Neural cell (in vitro differentiated cells): ENCODE measurements around the gene UGP2. TPM values are rescaled to one million over a fixed set of nuclear protein-coding genes. Genes with fewer than 3 reads are reported as not detected.

Experiments used
- H2AFZ ChIP-seq: fragments of 200-600, 300-800 bp; sonication (generic), shearing (Covaris generic); 2 replicates; pipeline ENCODE4 v1.6.0; 2014; ENCODE audit warnings: low read depth, mild to moderate bottlenecking, antibody characterized with exemption, low read length, moderate library complexity
- H3F3A ChIP-seq: fragments of 200-600 bp; shearing (Covaris generic); 2 replicates; pipeline ENCODE4 v1.6.1; 2016; ENCODE audit warnings: mild to moderate bottlenecking, moderate library complexity, mixed read lengths, antibody characterized with exemption, low read length; ENCODE audit not compliant: insufficient read depth, poor library complexity, severe bottlenecking
- H3K27ac ChIP-seq: fragments of 200-600, 300-800 bp; sonication (generic), shearing (Covaris generic); 2 replicates; pipeline ENCODE4 v1.5.1; 2014; ENCODE audit warnings: mild to moderate bottlenecking, low read length, moderate library complexity
- H3K27me3 ChIP-seq: fragments of 300-800, 200-600 bp; sonication (generic), shearing (Covaris generic); 2 replicates; pipeline ENCODE4 v1.6.0; 2014; ENCODE audit warnings: mild to moderate bottlenecking, low read depth, low read length, moderate library complexity; ENCODE audit not compliant: insufficient read depth
- H3K36me3 ChIP-seq: fragments of 300-800, 200-600 bp; sonication (generic), shearing (Covaris generic); 2 replicates; pipeline ENCODE4 v1.5.1; 2014; ENCODE audit warnings: mild to moderate bottlenecking, antibody characterized with exemption, low read length, moderate library complexity; ENCODE audit not compliant: insufficient read depth
- H3K4me2 ChIP-seq: fragments of 300-800, 200-600 bp; sonication (generic), shearing (Covaris generic); 2 replicates; pipeline ENCODE4 v1.6.0; 2014; ENCODE audit warnings: mild to moderate bottlenecking, low read length
- H3K4me3 ChIP-seq: fragments of 300-800, 200-600 bp; sonication (generic), shearing (Covaris generic); 2 replicates; pipeline ENCODE4 v1.5.1; 2014; ENCODE audit warnings: mild to moderate bottlenecking, low read length, moderate library complexity
- H3K79me2 ChIP-seq: fragments of 200-600 bp; shearing (Covaris generic); replicated peaks from 2 replicates; pipeline ENCODE4 v1.6.0; 2014; ENCODE audit warnings: mild to moderate bottlenecking, low read length, moderate library complexity; ENCODE audit not compliant: insufficient read depth
- H3K9ac ChIP-seq: fragments of 300-800, 200-600 bp; sonication (generic), shearing (Covaris generic); 2 replicates; pipeline ENCODE4 v1.6.1; 2016; ENCODE audit warnings: mild to moderate bottlenecking, low read length, mixed read lengths
- H3K9me2 ChIP-seq: fragments of 200-600 bp; shearing (Covaris generic); 2 replicates; pipeline ENCODE4 v1.6.1; 2016; ENCODE audit warnings: mild to moderate bottlenecking, low read length, mixed read lengths; ENCODE audit not compliant: insufficient read depth
- H3K9me3 ChIP-seq: fragments of 200-600, 300-800 bp; sonication (generic), shearing (Covaris generic); 2 replicates; pipeline ENCODE4 v1.6.1; 2016; ENCODE audit warnings: mild to moderate bottlenecking, mixed run types, low read length, moderate library complexity, mixed read lengths
- H4K20me1 ChIP-seq: fragments of 200-600 bp; shearing (Covaris generic); 2 replicates; pipeline ENCODE4 v1.6.1; 2016; ENCODE audit warnings: mild to moderate bottlenecking, mixed run types; ENCODE audit not compliant: insufficient read depth
- CTCF ChIP-seq: fragments of 450-650 bp; IDR thresholded peaks from 2 replicates; pipeline ENCODE4 v1.5.1; 2014; ENCODE audit warnings: antibody characterized with exemption, mild to moderate bottlenecking, moderate library complexity; ENCODE audit not compliant: poor library complexity, severe bottlenecking
- EP300 ChIP-seq: fragments of 450-650 bp; conservative IDR thresholded peaks from 2 replicates; pipeline ENCODE4 v1.6.1; 2014; ENCODE audit warnings: antibody characterized with exemption, mild to moderate bottlenecking, moderate library complexity; ENCODE audit not compliant: poor library complexity, severe bottlenecking
- EZH2 ChIP-seq: fragments of 200-600, 300-800 bp; shearing (Covaris generic), sonication (generic); IDR thresholded peaks from 2 replicates; pipeline ENCODE4 v1.6.1; 2014; ENCODE audit warnings: antibody characterized with exemption, low read length, borderline replicate concordance, mild to moderate bottlenecking; ENCODE audit not compliant: insufficient read depth, poor library complexity, severe bottlenecking
- MXI1 ChIP-seq: fragments of 450-650 bp; conservative IDR thresholded peaks from 2 replicates; pipeline ENCODE4 v1.6.1; 2014; ENCODE audit warnings: antibody characterized with exemption, mild to moderate bottlenecking; ENCODE audit not compliant: poor library complexity, severe bottlenecking
- POLR2AphosphoS5 ChIP-seq: IDR thresholded peaks from 2 replicates; pipeline ENCODE4 v1.6.1; 2012
- RAD21 ChIP-seq: fragments of 450-650 bp; conservative IDR thresholded peaks from 2 replicates; pipeline ENCODE4 v1.6.1; 2014; ENCODE audit warnings: antibody characterized with exemption, mild to moderate bottlenecking, moderate library complexity
- REST ChIP-seq: IDR thresholded peaks from 2 replicates; pipeline ENCODE4 v1.6.1; 2012; ENCODE audit warnings: borderline replicate concordance
- SMC3 ChIP-seq: fragments of 450-650 bp; conservative IDR thresholded peaks from 2 replicates; pipeline ENCODE4 v1.6.1; 2014; ENCODE audit warnings: antibody characterized with exemption, mild to moderate bottlenecking, moderate library complexity; ENCODE audit not compliant: poor library complexity
- TAF1 ChIP-seq: IDR thresholded peaks from 2 replicates; pipeline ENCODE4 v1.6.1; 2012; ENCODE audit warnings: low read depth
- polyA plus RNA-seq: library from polyadenylated mRNA; depleted of rRNA; stranded (reverse); fragments of >200 nt; gene quantifications from 2 replicates; pipeline ENCODE4 v1.2.3, GENCODE V29; 2014

UGP2 gene
- polyA plus RNA-seq, 1 donor from 2014 or later = 55.6 TPM

GRCh38 chr2:63891488-63892030 lies 49.9 kb downstream of the UGP2 start:
- Histone ChIP-seq H3K36me3 (peaks cover 1% of the 10 kb centered on the region), H3K79me2 (no peaks in the 10 kb centered on the region), H2AFZ (no peak overlapping the region), H3K9me3 (no peaks in the 10 kb centered on the region), H3K4me3 (no peak overlapping the region), H4K20me1 (no peaks in the 10 kb centered on the region), H3K9me2 (no peaks in the 10 kb centered on the region), H3K27ac (no peak overlapping the region), H3K9ac (no peak overlapping the region), H3K27me3 (no peaks in the 10 kb centered on the region), H3K4me2 (no peak overlapping the region), H3F3A (no peaks in the 10 kb centered on the region)
- TF ChIP-seq CTCF (no peak), POLR2AphosphoS5 (no peak), TAF1 (no peak), REST (no peak), MXI1 (no peak), RAD21 (no peak), EP300 (no peak), SMC3 (no peak), EZH2 (no peak)

GRCh38 chr2:63893163-63893562 lies 51.5 kb downstream of the UGP2 start:
- H3K9ac ChIP-seq = no peak overlapping the region
- H3K4me2 ChIP-seq = no peak overlapping the region
- no peaks in the 10 kb centered on the region for H4K20me1 ChIP-seq
- no peaks in the 10 kb centered on the region for H3K9me2 ChIP-seq
- no peaks in the 10 kb centered on the region for H3F3A ChIP-seq
- H3K4me3 ChIP-seq = no peak overlapping the region
- H3K79me2 ChIP-seq = no peaks in the 10 kb centered on the region
- no peak overlapping the region for H3K27ac ChIP-seq
- H3K9me3 ChIP-seq = no peaks in the 10 kb centered on the region
- no peak overlapping the region for H2AFZ ChIP-seq
- no peaks in the 10 kb centered on the region for H3K27me3 ChIP-seq
- TF ChIP-seq EP300 (no peak), REST (no peak), MXI1 (no peak), TAF1 (no peak), SMC3 (no peak), POLR2AphosphoS5 (no peak), CTCF (no peak), EZH2 (no peak), RAD21 (no peak)
- no peaks in the 10 kb centered on the region for H3K36me3 ChIP-seq
